IPS-15b (cell line): ENCODE data around the gene CELF4.

Experiments used
- H3K27me3 ChIP-seq: one replicate; pipeline ENCODE4 v1.6.1; 2013; ENCODE audit warnings: low read length; ENCODE audit not compliant: control insufficient read depth, insufficient read depth
- H3K36me3 ChIP-seq: one replicate; pipeline ENCODE4 v1.6.1; 2013; ENCODE audit warnings: low read length; ENCODE audit not compliant: control insufficient read depth, insufficient read depth
- H3K4me1 ChIP-seq: one replicate; pipeline ENCODE4 v1.6.1; 2013; ENCODE audit warnings: mild to moderate bottlenecking, low read length; ENCODE audit not compliant: control insufficient read depth, insufficient read depth
- H3K4me3 ChIP-seq: one replicate; pipeline ENCODE4 v1.5.1; 2013; ENCODE audit warnings: low read depth, low read length
- H3K9ac ChIP-seq: one replicate; pipeline ENCODE4 v1.6.1; 2013; ENCODE audit warnings: low read depth, mild to moderate bottlenecking, low read length
- H3K9me3 ChIP-seq: one replicate; pipeline ENCODE4 v1.6.1; 2013; ENCODE audit warnings: mild to moderate bottlenecking, low read length; ENCODE audit not compliant: control insufficient read depth, insufficient read depth

Gene CELF4

DNA sequence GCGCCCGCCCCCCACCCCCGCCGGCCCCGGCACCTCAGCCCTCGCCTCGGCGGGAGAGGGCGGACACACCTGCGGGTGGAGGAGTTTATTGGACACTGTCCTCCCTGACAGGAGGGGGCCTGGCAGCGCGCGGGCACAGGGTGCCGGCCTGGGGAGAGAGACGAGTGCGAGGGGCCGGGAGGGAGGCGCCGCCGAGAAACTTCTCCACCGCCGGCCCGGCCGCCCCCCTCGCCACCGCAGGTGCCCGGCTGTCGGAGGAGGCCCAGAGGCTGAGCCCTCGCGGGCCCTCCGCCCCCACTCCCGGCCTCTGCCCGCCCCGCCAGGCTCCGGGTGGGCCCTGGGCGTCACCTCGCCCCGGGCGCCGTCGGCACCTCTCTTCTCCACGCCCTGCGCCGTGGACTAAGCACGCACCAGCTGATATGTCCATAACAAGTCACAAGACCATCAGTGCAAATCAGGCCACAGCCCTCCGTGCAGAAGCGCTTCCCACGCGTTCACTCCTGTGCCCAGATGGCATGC is 311.3 kb downstream of the CELF4 start:
- Histone ChIP-seq H3K4me3 (peak overlapping the region; percentile 40), H3K9ac (no peak overlapping the region), H3K27me3 (peaks cover 63% of the 10 kb centered on the region), H3K4me1 (no peaks in the 10 kb centered on the region), H3K36me3 (no peaks in the 10 kb centered on the region), H3K9me3 (no peaks in the 10 kb centered on the region)

DNA sequence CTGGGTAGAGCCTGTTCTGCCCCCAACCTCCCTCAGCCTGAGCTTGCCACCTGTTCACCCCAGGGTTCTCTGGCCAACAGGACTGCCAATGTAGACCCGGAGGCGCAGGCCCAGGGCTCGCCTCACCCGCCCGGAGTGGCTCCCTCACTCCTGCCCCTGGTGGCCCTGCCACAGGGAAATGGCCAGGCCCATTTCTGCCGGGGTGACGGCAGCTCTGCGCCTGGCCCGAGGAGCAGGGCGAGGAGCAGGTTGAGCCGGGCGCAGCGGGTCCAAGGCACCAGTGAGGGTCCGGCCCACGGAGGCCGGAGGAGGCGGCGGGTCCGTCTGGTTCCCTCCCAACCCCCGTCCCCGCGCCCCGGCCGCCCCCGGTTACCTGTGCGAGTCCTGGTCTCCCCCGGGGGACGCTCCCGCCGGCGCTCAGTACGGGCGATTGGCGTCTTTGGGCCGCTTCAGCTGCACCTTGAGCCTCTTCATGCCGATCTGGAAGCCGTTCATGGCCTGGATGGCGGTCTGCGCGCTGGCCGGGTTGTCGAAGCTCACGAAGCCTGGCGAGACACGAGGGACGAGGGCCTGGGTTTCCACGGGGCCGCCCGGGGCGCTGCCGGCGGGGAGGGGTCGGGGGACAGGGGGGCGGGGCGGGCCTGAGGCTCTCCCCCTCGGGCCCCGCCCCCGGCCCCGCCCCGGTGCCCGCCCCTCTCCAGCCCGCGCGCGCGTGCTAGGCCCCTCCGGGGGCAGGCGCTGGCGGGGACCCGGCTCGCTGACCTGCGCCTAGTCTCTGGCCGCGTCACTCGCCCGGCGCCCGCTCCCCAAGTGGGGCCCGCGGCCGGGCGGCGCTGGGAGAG is 312.0 kb downstream of the CELF4 start:
- no peaks in the 10 kb centered on the region for H3K36me3 ChIP-seq
- H3K27me3 ChIP-seq: peaks cover 60% of the 10 kb centered on the region
- H3K4me1 ChIP-seq: no peaks in the 10 kb centered on the region
- H3K9ac ChIP-seq: no peak overlapping the region
- H3K9me3 ChIP-seq: no peaks in the 10 kb centered on the region
- H3K4me3 ChIP-seq: peak overlapping the region; percentile 65

DNA sequence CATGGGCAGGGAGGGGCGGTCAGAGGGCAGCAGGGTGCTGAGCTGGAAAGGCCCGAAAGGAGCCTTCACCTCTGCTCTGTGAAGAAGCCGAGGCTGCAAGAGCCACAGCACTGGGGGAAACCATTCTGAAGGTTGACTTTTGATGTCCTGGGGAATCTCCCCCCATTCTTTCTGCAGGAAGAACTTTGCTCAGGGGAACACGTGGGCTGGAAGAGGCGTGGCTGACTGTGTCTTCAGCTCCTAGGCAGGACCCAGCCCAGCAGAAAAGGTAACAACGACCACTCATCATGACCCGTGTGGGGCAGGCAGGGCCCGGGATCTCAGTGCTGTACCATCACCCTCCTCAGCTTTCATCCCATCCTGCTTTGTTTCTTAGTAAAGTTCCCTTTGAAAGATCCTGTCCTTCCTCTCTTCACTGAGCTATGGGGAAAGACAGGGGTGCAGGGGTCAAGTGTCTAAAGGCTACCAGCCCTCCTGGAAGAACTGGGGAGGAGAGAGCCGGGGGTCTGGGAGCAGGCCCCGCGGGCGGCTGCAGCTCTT is 312.7 kb downstream of the CELF4 start:
- peak overlapping the region; percentile 65 for H3K4me3 ChIP-seq
- H3K9ac ChIP-seq: no peak overlapping the region
- no peaks in the 10 kb centered on the region for H3K9me3 ChIP-seq
- no peaks in the 10 kb centered on the region for H3K36me3 ChIP-seq
- no peaks in the 10 kb centered on the region for H3K4me1 ChIP-seq
- H3K27me3 ChIP-seq: peaks cover 53% of the 10 kb centered on the region

DNA sequence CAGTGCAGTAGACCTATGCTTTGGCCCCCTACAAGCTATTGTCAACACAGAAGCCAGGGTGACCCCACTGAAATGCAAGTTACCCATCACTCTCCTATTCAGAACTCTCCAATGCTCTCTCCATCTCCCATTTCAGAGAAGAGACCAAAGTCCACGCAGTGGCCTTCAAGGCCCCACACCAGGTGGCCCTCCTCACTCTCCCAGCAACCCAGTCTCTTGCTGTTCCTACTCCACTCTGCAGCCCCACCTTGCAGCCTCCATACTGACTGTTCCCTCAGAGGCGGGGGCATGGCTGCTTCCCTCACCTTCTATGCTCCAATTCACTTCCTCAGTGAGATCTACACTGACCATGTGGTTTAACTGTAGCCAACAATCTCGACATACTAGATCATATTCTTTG is 313.3 kb downstream of the CELF4 start:
- Histone ChIP-seq H3K27me3 (peaks cover 48% of the 10 kb centered on the region), H3K36me3 (no peaks in the 10 kb centered on the region), H3K9me3 (no peaks in the 10 kb centered on the region), H3K9ac (no peak overlapping the region), H3K4me1 (peaks cover 2% of the 10 kb centered on the region), H3K4me3 (no peak overlapping the region)

DNA sequence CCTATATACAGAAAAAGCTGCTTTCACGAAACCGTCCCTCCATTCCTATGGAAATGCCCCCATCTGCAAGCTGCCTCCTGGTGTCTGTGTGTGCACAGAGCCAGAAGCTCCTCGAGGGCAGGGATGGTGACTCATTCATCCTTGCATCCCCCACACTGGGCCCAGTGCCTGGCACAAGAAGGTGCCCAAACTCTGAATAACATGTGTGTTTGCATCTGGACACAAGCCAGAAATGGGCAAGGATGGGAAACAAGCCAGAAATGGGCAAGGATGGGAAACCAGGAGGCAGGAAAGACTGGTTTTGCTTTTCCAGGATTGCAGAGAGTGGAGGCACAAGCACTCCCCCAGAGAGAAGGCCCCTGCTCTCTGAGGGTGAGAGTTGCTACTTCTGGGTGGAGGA is 313.9 kb downstream of the CELF4 start:
- Histone ChIP-seq H3K9ac (no peak overlapping the region), H3K4me1 (peaks cover 2% of the 10 kb centered on the region), H3K27me3 (peaks cover 43% of the 10 kb centered on the region), H3K36me3 (no peaks in the 10 kb centered on the region), H3K4me3 (no peak overlapping the region), H3K9me3 (no peaks in the 10 kb centered on the region)

DNA sequence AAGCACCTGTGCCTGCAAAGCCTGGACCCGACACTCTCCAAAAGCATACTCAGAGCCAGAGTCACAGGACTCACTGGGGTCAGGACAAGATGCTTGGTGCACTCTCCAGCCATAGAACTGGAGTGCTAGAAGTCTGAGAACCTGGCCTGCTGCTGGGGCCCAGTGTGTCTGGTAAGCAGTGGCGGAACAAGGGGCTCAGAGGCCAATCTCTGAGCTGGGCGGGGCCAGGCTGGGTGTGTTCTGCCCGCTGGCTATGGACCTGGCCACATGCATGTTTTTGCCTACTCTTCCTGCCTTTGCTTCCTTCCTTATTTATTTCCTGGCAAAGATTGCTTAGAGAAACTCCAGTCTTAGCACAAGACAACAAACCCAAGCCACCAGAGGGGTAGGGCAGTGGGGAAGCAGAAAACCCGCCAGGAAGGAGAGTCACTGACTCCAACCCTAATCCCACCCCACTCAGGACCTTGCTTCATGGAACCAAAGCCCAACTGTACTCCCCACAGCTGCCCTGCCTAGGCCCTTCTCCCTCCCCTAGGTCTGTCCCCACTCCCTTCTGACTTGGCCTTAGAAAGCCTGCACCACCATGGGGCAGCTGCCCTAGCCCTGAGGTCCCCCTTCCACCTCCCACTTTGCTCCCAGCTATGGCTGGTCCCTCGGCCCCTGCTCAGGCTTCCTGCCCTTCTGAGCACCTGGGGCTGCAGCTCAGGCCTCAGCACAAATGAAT is 315.5 kb downstream of the CELF4 start:
- Histone ChIP-seq H3K36me3 (no peaks in the 10 kb centered on the region), H3K9me3 (no peaks in the 10 kb centered on the region), H3K4me3 (no peak overlapping the region), H3K27me3 (peaks cover 30% of the 10 kb centered on the region), H3K4me1 (peaks cover 2% of the 10 kb centered on the region), H3K9ac (no peak overlapping the region)

DNA sequence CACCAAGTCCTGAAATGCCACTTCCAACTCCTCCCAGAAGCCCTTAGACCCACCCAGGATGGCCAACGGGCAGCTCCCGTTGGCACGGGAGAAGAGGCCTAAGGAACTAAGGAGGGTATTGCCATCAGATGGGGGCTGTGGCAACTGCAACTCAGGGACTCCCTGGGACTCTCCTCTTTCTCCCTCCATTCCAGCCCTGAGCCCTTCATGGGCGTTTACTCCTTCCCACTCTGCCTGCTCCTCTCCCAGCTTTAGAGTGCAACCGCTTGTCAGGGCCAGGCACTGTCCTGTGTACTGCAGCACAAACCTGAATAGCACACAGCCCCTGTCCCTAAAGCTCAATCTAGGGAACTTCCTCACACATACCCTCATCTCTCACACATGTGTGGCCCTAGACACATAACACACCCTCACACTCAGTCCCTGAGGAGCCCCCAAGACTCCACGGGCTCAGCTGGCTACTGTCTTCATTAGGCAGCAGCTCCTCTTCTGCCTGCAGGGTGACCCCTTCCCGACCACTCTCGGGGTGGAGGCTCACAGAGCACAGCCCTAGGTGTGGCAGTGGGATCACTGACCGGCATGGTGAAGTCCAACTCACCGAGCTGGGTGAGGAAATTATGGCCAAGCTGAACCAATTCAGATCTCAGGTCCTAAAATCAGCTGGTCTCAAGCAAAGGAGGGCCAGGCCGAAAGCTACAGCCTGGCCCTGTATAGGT is 316.3 kb downstream of the CELF4 start:
- no peak overlapping the region for H3K4me3 ChIP-seq
- H3K27me3 ChIP-seq: peaks cover 26% of the 10 kb centered on the region
- peaks cover 2% of the 10 kb centered on the region for H3K4me1 ChIP-seq
- no peaks in the 10 kb centered on the region for H3K9me3 ChIP-seq
- H3K36me3 ChIP-seq: no peaks in the 10 kb centered on the region
- H3K9ac ChIP-seq: no peak overlapping the region

DNA sequence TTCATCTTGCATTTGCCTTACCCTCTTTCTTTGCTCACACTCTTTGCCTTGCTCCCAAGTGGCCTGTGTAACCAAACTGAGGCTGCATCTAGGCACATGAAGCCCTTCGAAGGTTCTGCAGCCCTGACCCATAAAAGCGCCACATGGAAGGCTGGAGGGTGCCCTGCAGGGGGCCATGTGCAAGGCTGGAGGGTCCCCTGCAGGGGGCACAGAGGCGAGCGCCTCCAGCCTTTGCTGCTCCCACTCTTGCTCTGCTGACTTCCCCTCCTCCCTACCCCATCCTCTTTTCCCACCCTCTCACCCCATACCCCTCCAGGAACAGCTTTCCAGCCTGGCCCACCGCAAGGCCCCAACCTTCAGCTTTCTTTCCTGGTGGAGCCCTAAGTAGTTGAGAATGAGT is 317.3 kb downstream of the CELF4 start:
- Histone ChIP-seq H3K9ac (no peak overlapping the region), H3K4me3 (no peak overlapping the region), H3K27me3 (peaks cover 28% of the 10 kb centered on the region), H3K36me3 (no peaks in the 10 kb centered on the region), H3K9me3 (no peaks in the 10 kb centered on the region), H3K4me1 (peaks cover 2% of the 10 kb centered on the region)

DNA sequence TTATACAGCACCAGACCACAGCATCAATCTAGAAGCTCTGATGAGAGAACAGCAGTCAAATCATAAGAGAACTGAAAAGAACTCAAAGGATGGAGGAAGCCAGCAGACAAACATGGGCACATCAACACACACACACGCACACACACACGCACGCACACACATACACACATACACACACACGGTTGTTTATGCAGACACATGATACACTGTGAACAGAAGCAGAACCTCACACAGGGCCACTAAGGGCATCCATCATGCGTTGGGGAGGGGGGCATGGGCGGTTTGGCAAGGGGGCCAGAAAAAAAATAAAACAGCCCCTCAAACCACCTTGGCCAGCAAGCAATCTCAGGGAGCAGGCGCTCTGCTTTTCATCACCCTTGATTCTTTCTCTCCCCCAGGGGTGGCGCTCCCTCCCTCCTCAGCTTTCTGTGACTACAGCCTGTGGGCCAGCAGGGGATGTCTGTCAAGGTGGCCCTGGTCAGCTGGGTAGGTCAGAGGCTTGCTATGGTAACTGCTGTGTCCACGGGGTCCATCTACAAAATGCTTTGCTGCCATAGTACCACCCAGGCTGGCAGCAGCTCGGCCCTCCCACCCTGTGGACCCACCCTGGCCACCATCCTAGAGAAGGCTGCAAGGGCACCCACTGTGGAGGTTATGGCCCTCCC is 318.0 kb downstream of the CELF4 start:
- Histone ChIP-seq H3K9ac (no peak overlapping the region), H3K27me3 (peaks cover 24% of the 10 kb centered on the region), H3K4me3 (no peak overlapping the region)

DNA sequence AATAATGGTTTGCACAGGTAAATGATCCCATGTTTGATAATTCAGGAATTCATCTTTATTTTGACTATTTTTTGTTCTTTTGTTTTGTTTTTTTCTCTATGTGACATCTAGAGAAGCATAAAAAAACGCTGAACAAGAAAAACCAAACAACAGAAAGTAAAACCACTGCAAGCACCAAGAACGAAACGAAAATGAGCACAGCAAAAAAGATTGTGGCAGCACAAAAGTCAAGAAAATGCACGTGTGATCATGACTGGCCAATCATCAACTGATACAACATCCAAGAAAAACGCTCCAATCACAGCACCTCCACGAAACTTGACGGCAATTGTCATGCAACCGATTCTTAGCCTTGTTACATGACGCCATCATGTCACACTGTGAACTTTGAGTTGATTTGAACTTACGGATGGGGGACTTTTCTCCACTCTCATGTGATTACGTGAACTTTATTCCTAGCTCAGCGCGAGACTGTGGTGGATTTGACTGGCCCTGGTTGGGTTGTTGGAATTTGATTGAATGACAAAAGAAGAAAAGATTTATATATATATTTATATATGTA is 318.7 kb downstream of the CELF4 start:
- Histone ChIP-seq H3K4me1 (peaks cover 2% of the 10 kb centered on the region), H3K36me3 (no peaks in the 10 kb centered on the region), H3K4me3 (no peak overlapping the region), H3K9ac (no peak overlapping the region), H3K27me3 (peaks cover 17% of the 10 kb centered on the region), H3K9me3 (no peaks in the 10 kb centered on the region)

More for the DNA sequence above, 318.0 kb downstream of the CELF4 start:
- no peaks in the 10 kb centered on the region for H3K36me3 ChIP-seq
- peaks cover 2% of the 10 kb centered on the region for H3K4me1 ChIP-seq
- no peaks in the 10 kb centered on the region for H3K9me3 ChIP-seq

DNA sequence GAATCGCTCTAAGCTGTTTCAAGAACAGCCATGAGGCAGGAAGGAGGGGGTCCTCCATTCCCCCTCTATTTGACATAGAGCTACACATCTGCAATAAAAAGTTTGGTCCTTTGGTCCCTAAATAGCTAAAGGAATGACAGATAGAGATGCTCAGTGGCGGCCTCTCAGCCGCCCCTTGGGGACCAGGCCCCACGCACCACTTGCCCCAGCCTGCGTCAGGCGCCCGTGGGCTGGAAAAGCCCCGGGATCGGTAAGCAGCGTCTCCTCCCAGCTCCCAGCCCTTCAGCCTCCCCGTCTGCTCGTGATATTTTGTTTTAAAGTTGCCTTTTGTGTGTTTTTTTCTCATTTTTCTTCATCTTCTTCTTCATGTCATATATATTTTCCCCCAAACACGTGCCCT is 321.0 kb downstream of the CELF4 start:
- Histone ChIP-seq H3K9me3 (no peaks in the 10 kb centered on the region), H3K9ac (no peak overlapping the region), H3K36me3 (no peaks in the 10 kb centered on the region), H3K27me3 (peaks cover 11% of the 10 kb centered on the region), H3K4me3 (no peak overlapping the region), H3K4me1 (peaks cover 2% of the 10 kb centered on the region)
